H1 (cell line): ENCODE measurements around the gene RSU1. TPM values are rescaled to one million over a fixed set of nuclear protein-coding genes. Genes with fewer than 3 reads are reported as not detected.

ENCODE experiments used
- ASH2L ChIP-seq: fragments of 200-600, 300-600 bp; sonication (generic); IDR thresholded peaks from one replicate; pipeline ENCODE4 v1.7.1; 2017; ENCODE audit warnings: low read length
- BACH1 ChIP-seq: IDR thresholded peaks from 2 replicates; pipeline ENCODE4 v1.6.1; 2012; ENCODE audit warnings: low read length, improper control_type of control experiment
- POLR2A ChIP-seq, 2 experiments: IDR thresholded peaks; 1 replicate in 1 of 2; 2 replicates in 1 of 2; pipeline ENCODE4 v1.6.1; 2011; ENCODE audit warnings: low read depth in 2 of 2, low read length in 2 of 2, mild to moderate bottlenecking in 2 of 2; ENCODE audit errors: control extremely low read depth in 1 of 2
- POU5F1 ChIP-seq: IDR thresholded peaks from 2 replicates; pipeline ENCODE4 v1.6.1; 2011; ENCODE audit warnings: low read depth, mild to moderate bottlenecking, low read length, moderate library complexity
- polyA plus RNA-seq, 7 experiments: library from polyadenylated mRNA; depleted of rRNA in 3 of 7; stranded (reverse) in 5 of 7; unstranded in 2 of 7; fragments of >200 nt in 5 of 7; fragments of 200-250 nt in 2 of 7; gene quantifications; 1 replicate in 5 of 7; 2 replicates in 1 of 7; 4 replicates in 1 of 7; pipeline versions ENCODE4 v1.2.1 to v1.2.3, GENCODE V29; 2011 to 2013; ENCODE audit warnings: missing spikeins in 2 of 7, mixed read lengths in 2 of 7
- total RNA-seq: library from RNA; stranded (reverse); fragmentation: NEBNext Ultra II Directional; extraction: Animal tissue kit (Norgen Biotek cat#: 25700); gene quantifications from 2 replicates; pipeline ENCODE4 v1.2.1, GENCODE V29; 2021
- TF ChIP-seq, protein P1 (sequence below): fragments of 300-600 bp; sonication (generic); IDR thresholded peaks from 2 replicates; pipeline ENCODE4 v1.7.1; 2012; ENCODE audit warnings: low read length, moderate library complexity, mild to moderate bottlenecking, inconsistent platforms; ENCODE audit not compliant: insufficient replicate concordance

RSU1 gene
- total and polyA plus RNA-seq, 2 of the 8 experiments (the other 6 are each of a cell fraction or from before 2014, with no cell fraction given), result 50.0 to 68.2 TPM

DNA sequence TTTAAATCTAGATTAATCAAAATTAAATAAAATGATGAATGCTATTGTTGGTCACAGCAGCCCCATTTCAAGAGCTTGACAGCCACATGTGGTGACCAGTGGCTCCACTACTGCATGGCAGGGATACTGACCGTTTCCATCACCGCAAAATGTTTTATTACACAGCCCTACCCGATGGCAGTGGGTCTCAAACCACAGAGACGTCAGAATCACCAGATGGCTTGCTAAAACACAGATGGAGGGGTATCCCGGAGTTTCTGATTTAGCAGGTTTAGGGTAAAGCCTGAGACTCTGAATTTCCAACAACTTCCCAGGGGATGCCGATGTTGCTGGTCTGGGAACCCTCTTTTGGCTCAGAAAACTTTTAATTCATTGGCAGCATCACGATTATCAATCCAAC, 47.9 kb downstream of the RSU1 start (continued):
- TF ChIP-seq, protein P1, sequence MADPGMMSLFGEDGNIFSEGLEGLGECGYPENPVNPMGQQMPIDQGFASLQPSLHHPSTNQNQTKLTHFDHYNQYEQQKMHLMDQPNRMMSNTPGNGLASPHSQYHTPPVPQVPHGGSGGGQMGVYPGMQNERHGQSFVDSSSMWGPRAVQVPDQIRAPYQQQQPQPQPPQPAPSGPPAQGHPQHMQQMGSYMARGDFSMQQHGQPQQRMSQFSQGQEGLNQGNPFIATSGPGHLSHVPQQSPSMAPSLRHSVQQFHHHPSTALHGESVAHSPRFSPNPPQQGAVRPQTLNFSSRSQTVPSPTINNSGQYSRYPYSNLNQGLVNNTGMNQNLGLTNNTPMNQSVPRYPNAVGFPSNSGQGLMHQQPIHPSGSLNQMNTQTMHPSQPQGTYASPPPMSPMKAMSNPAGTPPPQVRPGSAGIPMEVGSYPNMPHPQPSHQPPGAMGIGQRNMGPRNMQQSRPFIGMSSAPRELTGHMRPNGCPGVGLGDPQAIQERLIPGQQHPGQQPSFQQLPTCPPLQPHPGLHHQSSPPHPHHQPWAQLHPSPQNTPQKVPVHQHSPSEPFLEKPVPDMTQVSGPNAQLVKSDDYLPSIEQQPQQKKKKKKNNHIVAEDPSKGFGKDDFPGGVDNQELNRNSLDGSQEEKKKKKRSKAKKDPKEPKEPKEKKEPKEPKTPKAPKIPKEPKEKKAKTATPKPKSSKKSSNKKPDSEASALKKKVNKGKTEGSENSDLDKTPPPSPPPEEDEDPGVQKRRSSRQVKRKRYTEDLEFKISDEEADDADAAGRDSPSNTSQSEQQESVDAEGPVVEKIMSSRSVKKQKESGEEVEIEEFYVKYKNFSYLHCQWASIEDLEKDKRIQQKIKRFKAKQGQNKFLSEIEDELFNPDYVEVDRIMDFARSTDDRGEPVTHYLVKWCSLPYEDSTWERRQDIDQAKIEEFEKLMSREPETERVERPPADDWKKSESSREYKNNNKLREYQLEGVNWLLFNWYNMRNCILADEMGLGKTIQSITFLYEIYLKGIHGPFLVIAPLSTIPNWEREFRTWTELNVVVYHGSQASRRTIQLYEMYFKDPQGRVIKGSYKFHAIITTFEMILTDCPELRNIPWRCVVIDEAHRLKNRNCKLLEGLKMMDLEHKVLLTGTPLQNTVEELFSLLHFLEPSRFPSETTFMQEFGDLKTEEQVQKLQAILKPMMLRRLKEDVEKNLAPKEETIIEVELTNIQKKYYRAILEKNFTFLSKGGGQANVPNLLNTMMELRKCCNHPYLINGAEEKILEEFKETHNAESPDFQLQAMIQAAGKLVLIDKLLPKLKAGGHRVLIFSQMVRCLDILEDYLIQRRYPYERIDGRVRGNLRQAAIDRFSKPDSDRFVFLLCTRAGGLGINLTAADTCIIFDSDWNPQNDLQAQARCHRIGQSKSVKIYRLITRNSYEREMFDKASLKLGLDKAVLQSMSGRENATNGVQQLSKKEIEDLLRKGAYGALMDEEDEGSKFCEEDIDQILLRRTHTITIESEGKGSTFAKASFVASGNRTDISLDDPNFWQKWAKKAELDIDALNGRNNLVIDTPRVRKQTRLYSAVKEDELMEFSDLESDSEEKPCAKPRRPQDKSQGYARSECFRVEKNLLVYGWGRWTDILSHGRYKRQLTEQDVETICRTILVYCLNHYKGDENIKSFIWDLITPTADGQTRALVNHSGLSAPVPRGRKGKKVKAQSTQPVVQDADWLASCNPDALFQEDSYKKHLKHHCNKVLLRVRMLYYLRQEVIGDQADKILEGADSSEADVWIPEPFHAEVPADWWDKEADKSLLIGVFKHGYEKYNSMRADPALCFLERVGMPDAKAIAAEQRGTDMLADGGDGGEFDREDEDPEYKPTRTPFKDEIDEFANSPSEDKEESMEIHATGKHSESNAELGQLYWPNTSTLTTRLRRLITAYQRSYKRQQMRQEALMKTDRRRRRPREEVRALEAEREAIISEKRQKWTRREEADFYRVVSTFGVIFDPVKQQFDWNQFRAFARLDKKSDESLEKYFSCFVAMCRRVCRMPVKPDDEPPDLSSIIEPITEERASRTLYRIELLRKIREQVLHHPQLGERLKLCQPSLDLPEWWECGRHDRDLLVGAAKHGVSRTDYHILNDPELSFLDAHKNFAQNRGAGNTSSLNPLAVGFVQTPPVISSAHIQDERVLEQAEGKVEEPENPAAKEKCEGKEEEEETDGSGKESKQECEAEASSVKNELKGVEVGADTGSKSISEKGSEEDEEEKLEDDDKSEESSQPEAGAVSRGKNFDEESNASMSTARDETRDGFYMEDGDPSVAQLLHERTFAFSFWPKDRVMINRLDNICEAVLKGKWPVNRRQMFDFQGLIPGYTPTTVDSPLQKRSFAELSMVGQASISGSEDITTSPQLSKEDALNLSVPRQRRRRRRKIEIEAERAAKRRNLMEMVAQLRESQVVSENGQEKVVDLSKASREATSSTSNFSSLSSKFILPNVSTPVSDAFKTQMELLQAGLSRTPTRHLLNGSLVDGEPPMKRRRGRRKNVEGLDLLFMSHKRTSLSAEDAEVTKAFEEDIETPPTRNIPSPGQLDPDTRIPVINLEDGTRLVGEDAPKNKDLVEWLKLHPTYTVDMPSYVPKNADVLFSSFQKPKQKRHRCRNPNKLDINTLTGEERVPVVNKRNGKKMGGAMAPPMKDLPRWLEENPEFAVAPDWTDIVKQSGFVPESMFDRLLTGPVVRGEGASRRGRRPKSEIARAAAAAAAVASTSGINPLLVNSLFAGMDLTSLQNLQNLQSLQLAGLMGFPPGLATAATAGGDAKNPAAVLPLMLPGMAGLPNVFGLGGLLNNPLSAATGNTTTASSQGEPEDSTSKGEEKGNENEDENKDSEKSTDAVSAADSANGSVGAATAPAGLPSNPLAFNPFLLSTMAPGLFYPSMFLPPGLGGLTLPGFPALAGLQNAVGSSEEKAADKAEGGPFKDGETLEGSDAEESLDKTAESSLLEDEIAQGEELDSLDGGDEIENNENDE, result no peak
- TF ChIP-seq POLR2A (IDR thresholded peaks at IDR 0.05; ENCODE audit: control extremely low read depth in 1 of 2, low read depth in 2 of 2, low read length in 2 of 2) (no peak), POU5F1 (no peak), ASH2L (no peak), BACH1 (no peak)
